SK-N-SH treated with all-trans-retinoic acid at 6 μM for 48 hours (cell line): Measurements from ENCODE around the gene BCL3.

Source experiments
- ATAC-seq: fragments of 200-7000 bp; cut with Tn5 transposase; 3 replicates; pipeline ENCODE4 v1.9.1; 2020; ENCODE audit warnings: mild to moderate bottlenecking, moderate library complexity
- ARNTL ChIP-seq: fragments of 450-650 bp; formaldehyde crosslinking; IDR thresholded peaks from 2 replicates; pipeline ENCODE4 v1.5.0; 2020; ENCODE audit warnings: low read depth, mild to moderate bottlenecking, moderate library complexity, borderline replicate concordance
- BACH2 ChIP-seq: fragments of 250-450 bp; sonication (Bioruptor Pico); IDR thresholded peaks from 2 replicates; pipeline ENCODE4 v1.9.0; 2021; ENCODE audit warnings: mild to moderate bottlenecking, borderline replicate concordance
- CREB5 ChIP-seq: fragments of 250-450 bp; sonication (Bioruptor Pico); IDR thresholded peaks from 2 replicates; pipeline ENCODE4 v1.5.1; 2020; ENCODE audit warnings: low read depth, mild to moderate bottlenecking, moderate library complexity
- CSDC2 ChIP-seq: fragments of 250-450 bp; sonication (Bioruptor Pico); IDR thresholded peaks from 2 replicates; pipeline ENCODE4 v1.5.0; 2020; ENCODE audit warnings: mild to moderate bottlenecking, moderate library complexity
- GLIS3 ChIP-seq: fragments of 250-450 bp; sonication (Bioruptor Pico); IDR thresholded peaks from 2 replicates; pipeline ENCODE4 v1.5.0; 2020; ENCODE audit warnings: mild to moderate bottlenecking, moderate library complexity
- ISL1 ChIP-seq: fragments of 250-450 bp; sonication (Bioruptor Pico); IDR thresholded peaks from 2 replicates; pipeline ENCODE4 v2.1.2; 2022; ENCODE audit warnings: mild to moderate bottlenecking, moderate library complexity
- PPARA ChIP-seq: fragments of 250-450 bp; sonication (Bioruptor Pico); IDR thresholded peaks from 2 replicates; pipeline ENCODE4 v1.5.0; 2020; ENCODE audit warnings: mild to moderate bottlenecking, borderline replicate concordance
- RARB ChIP-seq: fragments of 250-450 bp; sonication (Bioruptor Pico); IDR thresholded peaks from 2 replicates; pipeline ENCODE4 v1.8.0; 2021; ENCODE audit warnings: mild to moderate bottlenecking, moderate library complexity
- SNAI2 ChIP-seq: fragments of 250-450 bp; sonication (Bioruptor Pico); IDR thresholded peaks from 2 replicates; pipeline ENCODE4 v1.5.0; 2020; ENCODE audit warnings: mild to moderate bottlenecking, moderate library complexity
- TCF4 ChIP-seq: fragments of 250-450 bp; sonication (Bioruptor Pico); IDR thresholded peaks from 2 replicates; pipeline ENCODE4 v1.8.0; 2021; ENCODE audit warnings: mild to moderate bottlenecking, moderate library complexity, borderline replicate concordance
- TOX ChIP-seq: fragments of 250-450 bp; sonication (Bioruptor Pico); IDR thresholded peaks from 2 replicates; pipeline ENCODE4 v1.8.0; 2021; ENCODE audit warnings: mild to moderate bottlenecking, moderate library complexity, borderline replicate concordance
- ZFP3 ChIP-seq: fragments of 250-450 bp; sonication (Bioruptor Pico); IDR thresholded peaks from 2 replicates; pipeline ENCODE4 v1.5.0; 2020; ENCODE audit warnings: mild to moderate bottlenecking, moderate library complexity
- ZFP30 ChIP-seq: fragments of 450-650 bp; formaldehyde crosslinking; IDR thresholded peaks from 2 replicates; pipeline ENCODE4 v1.5.0; 2022; ENCODE audit warnings: mild to moderate bottlenecking, moderate library complexity
- ZNF565 ChIP-seq: fragments of 450-650 bp; formaldehyde crosslinking; conservative IDR thresholded peaks from 2 replicates; pipeline ENCODE4 v1.5.0; 2020; ENCODE audit warnings: low read depth, mild to moderate bottlenecking, moderate library complexity
- ZNF70 ChIP-seq: fragments of 450-650 bp; formaldehyde crosslinking; IDR thresholded peaks from 2 replicates; pipeline ENCODE4 v1.5.0; 2020; ENCODE audit warnings: mild to moderate bottlenecking, moderate library complexity
- ZNF8 ChIP-seq: fragments of 450-650 bp; formaldehyde crosslinking; IDR thresholded peaks from 2 replicates; pipeline ENCODE4 v1.5.0; 2020; ENCODE audit warnings: mild to moderate bottlenecking, moderate library complexity
- TF ChIP-seq, protein P1 (sequence below): fragments of 250-450 bp; sonication (Bioruptor Pico); IDR thresholded peaks from 2 replicates; pipeline ENCODE4 v1.5.1; 2021; ENCODE audit warnings: mild to moderate bottlenecking, moderate library complexity
- TF ChIP-seq, protein P2 (sequence below): fragments of 250-450 bp; sonication (Bioruptor Pico); IDR thresholded peaks from 2 replicates; pipeline ENCODE4 v1.5.0; 2020; ENCODE audit warnings: mild to moderate bottlenecking, moderate library complexity
- TF ChIP-seq, protein P3 (sequence below): fragments of 250-450 bp; sonication (Bioruptor Pico); IDR thresholded peaks from 2 replicates; pipeline ENCODE4 v1.8.0; 2020; ENCODE audit warnings: mild to moderate bottlenecking, moderate library complexity, borderline replicate concordance
- TF ChIP-seq, protein P4 (sequence below): fragments of 250-450 bp; sonication (Bioruptor Pico); IDR thresholded peaks from 2 replicates; pipeline ENCODE4 v1.8.0; 2021; ENCODE audit warnings: low read depth, mild to moderate bottlenecking, moderate library complexity, borderline replicate concordance

The BCL3 gene

DNA sequence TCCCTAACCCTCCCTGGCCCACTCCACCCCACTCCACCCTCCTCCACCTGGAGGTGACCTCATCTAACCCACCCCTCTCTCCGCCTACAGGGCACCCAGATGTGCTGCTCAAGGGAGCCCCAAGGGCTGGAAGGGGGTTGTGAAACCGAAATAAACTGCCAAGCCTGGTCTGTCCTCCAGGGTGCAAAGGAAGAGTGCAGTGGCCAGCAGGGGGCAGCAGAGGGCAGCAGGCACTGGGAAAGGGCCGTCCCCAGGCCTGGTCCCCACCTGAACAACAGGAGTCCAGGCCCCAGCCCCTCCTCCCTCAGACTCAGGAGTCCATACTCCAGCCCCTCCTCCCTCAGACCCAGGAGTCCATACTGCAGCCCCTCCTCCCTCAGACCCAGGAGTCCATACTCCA, 52.0 kb downstream of the BCL3 start:
- TF ChIP-seq, protein P1, sequence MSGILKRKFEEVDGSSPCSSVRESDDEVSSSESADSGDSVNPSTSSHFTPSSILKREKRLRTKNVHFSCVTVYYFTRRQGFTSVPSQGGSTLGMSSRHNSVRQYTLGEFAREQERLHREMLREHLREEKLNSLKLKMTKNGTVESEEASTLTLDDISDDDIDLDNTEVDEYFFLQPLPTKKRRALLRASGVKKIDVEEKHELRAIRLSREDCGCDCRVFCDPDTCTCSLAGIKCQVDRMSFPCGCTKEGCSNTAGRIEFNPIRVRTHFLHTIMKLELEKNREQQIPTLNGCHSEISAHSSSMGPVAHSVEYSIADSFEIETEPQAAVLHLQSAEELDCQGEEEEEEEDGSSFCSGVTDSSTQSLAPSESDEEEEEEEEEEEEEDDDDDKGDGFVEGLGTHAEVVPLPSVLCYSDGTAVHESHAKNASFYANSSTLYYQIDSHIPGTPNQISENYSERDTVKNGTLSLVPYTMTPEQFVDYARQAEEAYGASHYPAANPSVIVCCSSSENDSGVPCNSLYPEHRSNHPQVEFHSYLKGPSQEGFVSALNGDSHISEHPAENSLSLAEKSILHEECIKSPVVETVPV, result no peak
- TF ChIP-seq ZNF565 (CRISPR knock-in tag) (no peak), ZNF8 (CRISPR knock-in tag) (no peak), ZFP30 (no peak), CSDC2 (CRISPR knock-in tag) (no peak), ZNF70 (CRISPR knock-in tag) (no peak), TOX (CRISPR knock-in tag) (no peak), RARB (CRISPR knock-in tag) (no peak), ARNTL (CRISPR knock-in tag) (no peak), ISL1 (no peak), PPARA (CRISPR knock-in tag) (no peak), TCF4 (CRISPR knock-in tag) (no peak), SNAI2 (no peak), GLIS3 (no peak), BACH2 (no peak)
- TF ChIP-seq, protein P2, sequence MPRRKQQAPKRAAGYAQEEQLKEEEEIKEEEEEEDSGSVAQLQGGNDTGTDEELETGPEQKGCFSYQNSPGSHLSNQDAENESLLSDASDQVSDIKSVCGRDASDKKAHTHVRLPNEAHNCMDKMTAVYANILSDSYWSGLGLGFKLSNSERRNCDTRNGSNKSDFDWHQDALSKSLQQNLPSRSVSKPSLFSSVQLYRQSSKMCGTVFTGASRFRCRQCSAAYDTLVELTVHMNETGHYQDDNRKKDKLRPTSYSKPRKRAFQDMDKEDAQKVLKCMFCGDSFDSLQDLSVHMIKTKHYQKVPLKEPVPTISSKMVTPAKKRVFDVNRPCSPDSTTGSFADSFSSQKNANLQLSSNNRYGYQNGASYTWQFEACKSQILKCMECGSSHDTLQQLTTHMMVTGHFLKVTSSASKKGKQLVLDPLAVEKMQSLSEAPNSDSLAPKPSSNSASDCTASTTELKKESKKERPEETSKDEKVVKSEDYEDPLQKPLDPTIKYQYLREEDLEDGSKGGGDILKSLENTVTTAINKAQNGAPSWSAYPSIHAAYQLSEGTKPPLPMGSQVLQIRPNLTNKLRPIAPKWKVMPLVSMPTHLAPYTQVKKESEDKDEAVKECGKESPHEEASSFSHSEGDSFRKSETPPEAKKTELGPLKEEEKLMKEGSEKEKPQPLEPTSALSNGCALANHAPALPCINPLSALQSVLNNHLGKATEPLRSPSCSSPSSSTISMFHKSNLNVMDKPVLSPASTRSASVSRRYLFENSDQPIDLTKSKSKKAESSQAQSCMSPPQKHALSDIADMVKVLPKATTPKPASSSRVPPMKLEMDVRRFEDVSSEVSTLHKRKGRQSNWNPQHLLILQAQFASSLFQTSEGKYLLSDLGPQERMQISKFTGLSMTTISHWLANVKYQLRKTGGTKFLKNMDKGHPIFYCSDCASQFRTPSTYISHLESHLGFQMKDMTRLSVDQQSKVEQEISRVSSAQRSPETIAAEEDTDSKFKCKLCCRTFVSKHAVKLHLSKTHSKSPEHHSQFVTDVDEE, result no peak
- TF ChIP-seq, protein P3, sequence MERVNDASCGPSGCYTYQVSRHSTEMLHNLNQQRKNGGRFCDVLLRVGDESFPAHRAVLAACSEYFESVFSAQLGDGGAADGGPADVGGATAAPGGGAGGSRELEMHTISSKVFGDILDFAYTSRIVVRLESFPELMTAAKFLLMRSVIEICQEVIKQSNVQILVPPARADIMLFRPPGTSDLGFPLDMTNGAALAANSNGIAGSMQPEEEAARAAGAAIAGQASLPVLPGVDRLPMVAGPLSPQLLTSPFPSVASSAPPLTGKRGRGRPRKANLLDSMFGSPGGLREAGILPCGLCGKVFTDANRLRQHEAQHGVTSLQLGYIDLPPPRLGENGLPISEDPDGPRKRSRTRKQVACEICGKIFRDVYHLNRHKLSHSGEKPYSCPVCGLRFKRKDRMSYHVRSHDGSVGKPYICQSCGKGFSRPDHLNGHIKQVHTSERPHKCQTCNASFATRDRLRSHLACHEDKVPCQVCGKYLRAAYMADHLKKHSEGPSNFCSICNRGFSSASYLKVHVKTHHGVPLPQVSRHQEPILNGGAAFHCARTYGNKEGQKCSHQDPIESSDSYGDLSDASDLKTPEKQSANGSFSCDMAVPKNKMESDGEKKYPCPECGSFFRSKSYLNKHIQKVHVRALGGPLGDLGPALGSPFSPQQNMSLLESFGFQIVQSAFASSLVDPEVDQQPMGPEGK, result no peak
- TF ChIP-seq, all 23 proteins: peak for 0
- ATAC-seq, result peak; percentile 98

- ATAC-seq, result no peak
- TF ChIP-seq CREB5 (CRISPR knock-in tag) (no peak), TOX (CRISPR knock-in tag) (no peak), RARB (CRISPR knock-in tag) (no peak), ZNF565 (CRISPR knock-in tag) (no peak), GLIS3 (no peak), ZFP3 (CRISPR knock-in tag) (no peak), SNAI2 (no peak), ARNTL (CRISPR knock-in tag) (no peak), PPARA (CRISPR knock-in tag) (no peak), ZNF70 (CRISPR knock-in tag) (no peak), ZFP30 (no peak), BACH2 (no peak), CSDC2 (CRISPR knock-in tag) (no peak)
- TF ChIP-seq, protein P1, result no peak
- TF ChIP-seq, protein P4, sequence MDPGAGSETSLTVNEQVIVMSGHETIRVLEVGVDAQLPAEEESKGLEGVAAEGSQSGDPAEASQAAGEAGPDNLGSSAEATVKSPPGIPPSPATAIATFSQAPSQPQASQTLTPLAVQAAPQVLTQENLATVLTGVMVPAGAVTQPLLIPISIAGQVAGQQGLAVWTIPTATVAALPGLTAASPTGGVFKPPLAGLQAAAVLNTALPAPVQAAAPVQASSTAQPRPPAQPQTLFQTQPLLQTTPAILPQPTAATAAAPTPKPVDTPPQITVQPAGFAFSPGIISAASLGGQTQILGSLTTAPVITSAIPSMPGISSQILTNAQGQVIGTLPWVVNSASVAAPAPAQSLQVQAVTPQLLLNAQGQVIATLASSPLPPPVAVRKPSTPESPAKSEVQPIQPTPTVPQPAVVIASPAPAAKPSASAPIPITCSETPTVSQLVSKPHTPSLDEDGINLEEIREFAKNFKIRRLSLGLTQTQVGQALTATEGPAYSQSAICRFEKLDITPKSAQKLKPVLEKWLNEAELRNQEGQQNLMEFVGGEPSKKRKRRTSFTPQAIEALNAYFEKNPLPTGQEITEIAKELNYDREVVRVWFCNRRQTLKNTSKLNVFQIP, result no peak
- TF ChIP-seq, protein P3, result no peak
Measured at GRCh38 chr19:44803442-44804428, 55.2 kb downstream of the BCL3 start.
